Hematopoietic multipotent progenitor cell treated with erythropoietin and hydrocortisone succinate and interleukin-3 and kit ligand, for 8 days (in vitro differentiated cells): Measurements from ENCODE around the gene PPM1F.

Source experiments
- DNase-seq: peaks from one replicate; pipeline ENCODE4 v3.0.0-alpha.2; 2015

Gene PPM1F

DNA sequence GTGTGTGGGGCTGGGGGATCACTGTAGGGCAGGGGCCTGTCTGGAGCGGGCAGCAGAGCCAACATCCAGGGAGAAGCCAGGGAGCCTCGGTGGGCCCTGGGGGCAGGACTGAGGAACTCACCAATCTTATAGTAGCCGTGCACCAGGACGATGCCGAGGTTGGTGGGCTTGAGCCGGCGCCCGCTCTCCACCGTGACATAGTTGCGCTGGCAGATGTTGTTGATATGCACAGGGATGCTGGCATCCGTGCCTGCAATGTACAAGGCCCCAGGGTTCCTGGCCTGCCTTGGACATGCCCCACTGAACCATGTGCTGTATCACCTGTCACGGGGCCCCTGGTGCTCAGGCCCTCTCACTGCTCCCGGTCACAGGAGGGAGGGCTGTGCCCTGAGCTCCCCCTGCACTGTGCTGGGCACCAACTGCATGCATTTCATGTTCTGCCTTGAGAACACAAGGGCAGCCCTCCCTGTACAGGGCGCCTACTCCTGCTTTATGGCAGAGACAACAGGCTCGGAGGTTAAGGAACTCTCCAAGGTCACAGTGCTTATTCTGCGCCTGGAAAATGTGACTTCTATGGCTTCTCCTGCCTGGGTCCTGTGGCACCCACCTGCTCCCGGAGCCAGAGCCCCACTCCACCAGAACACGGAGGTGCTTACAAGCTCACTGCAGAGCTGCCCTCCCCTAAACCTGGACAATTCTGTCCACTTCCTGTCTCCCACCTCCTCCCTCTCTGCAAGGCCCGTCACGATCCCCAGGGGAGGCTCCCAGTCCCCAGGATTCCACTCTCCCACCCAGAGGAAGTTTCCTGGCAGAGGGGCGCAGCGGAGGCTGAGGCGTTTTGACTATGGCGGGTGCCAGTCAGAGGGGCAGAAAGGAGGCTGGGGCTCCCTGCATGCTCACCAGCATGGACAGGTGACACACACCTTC lies 7.8 kb upstream of the PPM1F start:
- no peak for DNase-seq

DNA sequence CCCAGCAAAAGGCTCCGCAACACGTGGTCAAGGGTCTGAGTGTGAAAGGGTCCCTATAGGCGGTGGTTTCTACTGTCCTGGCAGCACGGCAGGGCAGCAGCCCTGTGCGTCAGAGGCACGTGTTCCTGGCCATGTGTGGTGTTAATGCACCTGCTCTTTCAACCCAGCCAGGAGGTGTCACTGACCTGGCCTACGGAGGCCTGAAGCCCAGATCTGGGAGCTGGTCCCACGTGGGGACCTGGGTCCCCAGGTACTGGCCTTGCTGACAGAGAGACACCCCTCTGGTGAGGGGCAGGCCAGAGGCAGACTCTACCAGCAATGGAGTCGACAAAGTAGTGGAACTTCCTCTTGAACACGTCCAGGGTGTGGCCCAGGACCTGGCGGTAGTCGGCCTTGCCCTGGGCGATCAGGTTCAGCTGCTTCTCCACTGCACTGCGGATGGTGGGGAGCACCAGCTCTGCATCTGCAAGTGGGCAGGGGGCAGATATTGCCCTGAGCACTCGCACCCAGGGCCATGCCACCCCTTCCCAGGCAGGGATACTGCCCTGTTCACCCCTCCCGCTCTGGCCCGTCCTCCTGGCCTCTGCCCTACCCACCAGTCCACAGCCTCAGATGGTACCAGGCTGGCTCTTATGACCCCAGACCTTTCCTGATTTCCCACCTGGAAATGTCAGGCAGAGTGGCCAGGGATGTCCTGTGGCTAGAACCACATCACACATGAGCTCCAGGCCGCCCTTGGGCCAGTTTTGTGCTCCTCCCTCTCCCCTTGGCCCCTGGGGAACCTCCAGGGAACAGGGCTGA lies 6.8 kb upstream of the PPM1F start:
- no peak for DNase-seq

DNA sequence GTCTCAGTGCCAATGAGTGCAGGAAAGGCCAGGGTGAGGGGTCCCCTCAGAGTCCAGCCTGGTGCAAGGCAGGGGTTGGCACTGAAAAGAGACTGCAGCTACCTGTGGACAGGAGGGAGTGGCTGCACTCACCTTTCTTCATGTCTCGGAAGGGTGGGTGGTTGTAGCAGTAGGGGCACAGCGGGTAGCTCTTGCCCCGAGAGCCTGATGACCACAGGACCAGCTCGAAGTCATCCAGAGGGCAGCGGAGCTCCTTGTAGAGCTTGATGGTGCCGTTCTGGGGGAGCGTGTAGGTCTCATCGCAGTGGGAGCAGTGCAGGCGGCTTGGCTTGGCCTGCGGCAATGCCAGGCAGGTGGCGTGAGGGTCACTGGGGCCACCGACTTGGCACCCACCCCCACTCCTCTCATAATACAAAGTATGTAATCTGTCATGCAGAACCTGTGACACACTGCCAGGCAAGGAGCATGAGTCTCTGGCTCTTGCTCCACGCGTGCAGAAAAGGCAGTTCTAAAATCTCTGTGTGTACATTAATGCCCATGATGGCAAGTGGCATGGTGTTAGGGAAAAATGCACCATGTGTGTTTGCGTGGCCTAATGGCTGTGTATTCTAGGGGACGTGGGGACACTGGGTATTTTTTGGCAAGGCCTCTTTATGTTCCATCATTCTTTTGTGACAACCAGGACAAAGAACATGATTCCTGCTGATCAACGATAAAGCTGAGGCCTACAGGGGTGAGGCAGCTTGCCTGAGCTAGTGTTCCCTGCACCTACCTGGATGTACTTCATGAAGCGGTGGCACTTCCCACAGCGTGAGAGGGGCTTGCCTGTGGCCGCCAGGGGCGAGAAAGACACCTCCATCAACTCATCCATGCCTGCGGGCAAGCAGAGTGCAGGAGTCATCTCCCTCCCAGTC lies 6.0 kb upstream of the PPM1F start:
- no peak for DNase-seq

DNA sequence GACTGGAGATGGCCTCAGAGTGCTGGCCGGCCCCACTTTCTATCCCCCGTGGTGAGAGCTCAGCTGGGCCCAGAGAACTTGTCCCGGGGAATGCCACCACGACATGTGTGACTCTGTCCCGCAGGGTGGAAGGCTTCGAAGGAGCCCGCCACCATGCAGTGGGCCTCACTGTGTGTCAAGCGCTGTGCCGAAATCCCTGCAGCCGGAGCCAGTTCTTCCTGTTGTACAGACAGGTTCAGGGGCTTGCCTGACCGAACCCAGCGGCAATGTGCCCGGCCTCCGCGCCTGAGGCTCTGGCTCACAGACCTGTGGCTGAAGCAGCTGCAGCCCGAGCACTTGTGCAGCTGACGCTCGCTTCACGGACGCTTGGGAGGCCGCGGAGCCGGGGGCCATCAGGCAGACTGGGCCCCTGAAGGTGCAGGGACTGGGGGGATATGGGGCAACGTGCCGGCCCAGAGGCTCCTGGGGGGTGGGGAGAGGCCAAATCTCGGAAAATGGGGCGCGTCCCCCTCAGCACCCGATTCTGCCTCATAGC lies 650 bp downstream of the PPM1F start:
- no peak for DNase-seq

DNA sequence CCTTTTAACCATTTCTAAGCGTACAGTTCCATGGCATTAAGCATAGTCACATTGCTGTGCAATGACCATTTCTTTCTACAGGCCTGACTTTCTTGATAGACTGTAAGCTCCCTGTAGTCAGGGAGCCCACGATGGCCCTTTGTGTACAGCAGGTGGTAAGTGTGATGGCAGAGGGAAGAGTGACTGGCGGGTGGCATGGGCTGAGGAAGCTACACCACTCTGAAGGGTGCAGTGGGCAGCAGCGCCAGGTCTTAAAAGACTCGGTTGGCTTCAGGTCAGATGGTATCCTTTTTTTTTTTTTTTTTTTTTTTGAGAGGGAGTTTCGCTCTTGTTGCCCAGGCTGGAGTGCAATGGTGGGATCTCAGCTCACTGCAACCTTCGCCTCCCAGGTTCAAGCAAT lies 1.6 kb downstream of the PPM1F start:
- no peak for DNase-seq

DNA sequence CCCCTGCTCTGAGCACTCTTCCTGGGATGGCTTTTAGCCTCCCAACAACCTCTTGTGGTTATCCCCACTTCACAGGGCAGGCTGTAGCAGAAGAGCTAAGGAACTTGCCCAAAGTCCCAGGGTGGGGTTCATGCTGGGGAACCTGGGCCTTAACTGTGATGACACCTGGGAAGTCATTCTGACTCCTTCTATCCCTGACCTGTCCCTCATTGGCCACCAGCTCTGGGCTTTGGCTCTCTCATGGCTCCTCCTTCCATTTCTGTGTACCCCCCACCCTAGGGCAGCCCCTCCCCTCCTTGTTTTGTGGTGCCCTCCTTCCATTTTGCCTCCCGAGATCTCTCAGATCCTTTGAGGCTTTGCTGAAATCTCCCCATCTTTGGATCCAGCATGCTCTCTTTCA lies 2.7 kb downstream of the PPM1F start:
- no peak for DNase-seq

DNA sequence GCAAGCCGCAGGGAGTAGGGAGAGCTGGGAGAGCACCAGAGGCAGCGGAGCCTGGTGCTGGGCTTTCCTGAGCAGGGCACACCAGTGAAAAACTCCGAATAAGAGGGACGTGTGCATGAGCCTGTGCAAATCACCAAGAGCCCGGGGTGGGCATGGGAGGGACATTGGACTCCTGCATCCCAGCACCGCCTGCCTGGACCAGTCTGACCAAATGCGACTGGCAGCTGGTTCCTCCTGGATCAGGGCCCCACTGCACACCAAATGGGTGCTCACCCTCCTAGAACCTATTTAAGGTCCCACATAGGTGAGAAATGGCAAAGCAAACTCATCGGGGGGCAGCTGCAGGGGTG lies 3.1 kb downstream of the PPM1F start:
- DNase-seq, result no peak

DNA sequence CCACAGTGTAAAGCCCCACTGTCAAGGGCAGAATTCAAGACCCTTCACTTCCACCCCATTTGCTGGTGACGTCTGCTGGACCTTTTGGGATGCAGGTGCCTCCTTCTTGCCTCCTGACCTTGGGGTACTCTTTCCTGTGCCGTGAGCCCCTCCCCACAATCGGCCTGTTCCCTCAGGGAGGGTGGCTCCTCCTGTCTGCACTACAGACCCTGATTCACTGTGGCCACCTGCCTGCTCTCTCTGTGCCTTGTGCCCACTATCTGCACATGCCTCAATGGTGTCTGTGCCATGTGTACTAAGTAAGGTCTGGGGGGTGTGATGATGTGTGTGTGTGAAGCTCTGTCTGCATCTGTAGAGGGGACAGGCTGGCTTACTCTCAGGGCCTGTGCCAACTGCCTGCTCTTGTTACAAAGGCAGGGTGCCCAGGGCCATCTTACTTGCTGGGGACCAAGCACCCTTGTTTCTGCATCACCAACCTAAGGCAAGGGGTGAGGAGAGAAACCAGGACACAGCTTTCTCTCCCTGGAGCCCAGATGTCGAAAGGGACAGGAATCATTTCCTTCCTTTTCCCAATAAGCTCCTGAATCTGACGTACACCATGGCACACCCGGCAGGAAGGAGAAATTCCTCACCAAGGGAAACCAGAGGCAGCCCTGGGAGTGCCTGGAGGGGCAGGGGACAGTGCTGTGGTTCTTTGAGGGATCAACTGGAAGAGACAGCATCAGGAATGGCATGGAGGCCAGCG lies 3.7 kb downstream of the PPM1F start:
- DNase-seq, result no peak

DNA sequence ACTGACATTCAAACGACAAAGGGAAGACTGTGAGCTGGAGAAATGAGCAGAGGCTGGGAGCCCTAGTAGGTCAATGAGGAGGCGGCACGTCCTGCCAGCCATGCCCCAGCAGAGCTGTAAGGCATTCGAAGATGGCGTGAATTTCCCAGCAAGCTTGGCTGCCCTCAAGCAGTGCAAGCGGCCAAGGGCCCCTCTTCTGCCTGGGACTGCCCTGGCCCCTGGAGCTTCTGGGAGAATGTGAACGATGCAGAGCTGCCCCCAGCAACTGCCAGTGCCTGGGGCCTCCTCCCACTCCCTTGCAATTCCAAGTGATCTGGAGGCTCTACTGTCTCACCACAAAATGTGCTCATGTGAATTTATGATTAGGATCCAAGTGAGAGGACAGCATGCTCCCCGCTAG lies 4.3 kb downstream of the PPM1F start:
- DNase-seq, result peak; percentile 17

DNA sequence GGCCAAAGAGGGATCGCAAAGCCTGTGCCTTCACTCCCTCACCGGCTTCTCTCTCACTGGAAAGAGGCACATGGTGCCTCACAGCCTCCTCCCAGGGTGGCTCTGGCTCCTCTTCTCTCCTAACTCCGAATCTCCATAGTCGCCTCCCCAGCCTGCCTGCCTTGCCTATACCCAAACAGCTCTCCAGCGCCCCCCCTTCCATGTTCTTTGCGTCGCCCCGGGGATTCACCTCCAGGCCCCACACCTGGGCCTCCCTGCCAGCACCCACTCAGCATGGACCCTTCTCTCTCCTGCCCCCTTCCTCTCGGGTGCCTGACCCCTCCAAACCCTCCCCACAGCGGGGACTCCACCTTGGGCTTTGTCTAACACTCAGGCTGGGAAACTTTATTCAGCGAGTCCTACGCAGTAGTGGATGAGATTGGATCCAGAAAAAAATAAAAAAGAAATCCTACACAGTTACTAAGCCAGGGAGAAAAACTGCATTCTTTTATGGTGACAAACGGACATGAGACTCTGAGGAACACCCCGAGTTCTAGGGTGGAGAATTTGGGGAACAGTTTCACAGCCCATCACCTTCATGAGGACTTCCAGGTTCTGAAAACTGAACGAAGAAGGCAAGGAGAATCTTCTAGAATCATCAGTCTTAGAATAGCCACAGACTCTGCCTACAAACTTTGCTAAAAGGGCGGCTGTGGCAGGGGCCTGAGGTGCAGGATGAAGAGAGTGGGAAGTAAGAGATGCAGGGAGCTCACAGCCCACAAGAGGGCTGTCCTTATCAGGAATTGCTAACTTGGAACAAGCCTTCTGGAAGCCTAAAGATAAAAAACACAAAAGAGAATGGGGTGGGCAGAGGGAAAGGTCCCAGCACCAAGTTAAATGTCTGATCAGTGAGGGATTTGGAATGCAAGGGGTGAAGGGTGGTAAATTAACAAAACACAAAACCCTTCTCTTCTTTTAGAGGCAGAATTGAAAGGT lies 5.3 kb downstream of the PPM1F start:
- DNase-seq, result peak; percentile 87

DNA sequence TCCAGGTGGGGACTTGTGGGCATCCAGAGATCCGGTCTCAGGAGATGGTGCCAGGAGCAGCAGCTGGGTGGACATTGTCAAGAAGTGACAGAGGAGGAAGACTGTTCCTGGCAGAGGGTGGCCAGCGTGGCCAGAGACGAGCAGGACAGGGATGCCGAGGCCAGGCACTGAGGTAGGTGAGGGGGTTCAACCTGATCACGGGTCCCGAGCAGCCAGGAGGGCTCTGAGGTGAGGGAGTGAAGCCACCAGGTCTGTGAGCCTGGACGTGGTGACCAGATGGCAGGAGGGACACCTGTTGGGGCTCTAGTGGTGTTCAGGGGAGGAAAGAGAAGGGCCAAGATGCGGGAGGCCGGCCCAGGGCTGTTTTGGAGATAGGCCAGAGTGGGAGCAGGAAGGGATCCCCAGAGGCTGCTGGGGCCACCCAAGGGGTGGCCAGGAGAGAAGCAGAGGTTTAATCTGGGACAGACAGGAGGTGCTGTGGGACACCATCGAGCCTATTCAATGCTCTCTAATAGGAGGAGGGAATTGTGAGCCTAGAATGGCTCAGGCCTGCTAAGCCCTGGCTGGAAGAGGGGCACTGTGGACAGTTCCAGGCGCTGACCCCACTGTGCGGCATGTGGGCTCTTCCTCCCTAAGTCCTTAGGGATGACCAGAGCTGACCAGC lies 6.3 kb downstream of the PPM1F start:
- peak; percentile 19 for DNase-seq

DNA sequence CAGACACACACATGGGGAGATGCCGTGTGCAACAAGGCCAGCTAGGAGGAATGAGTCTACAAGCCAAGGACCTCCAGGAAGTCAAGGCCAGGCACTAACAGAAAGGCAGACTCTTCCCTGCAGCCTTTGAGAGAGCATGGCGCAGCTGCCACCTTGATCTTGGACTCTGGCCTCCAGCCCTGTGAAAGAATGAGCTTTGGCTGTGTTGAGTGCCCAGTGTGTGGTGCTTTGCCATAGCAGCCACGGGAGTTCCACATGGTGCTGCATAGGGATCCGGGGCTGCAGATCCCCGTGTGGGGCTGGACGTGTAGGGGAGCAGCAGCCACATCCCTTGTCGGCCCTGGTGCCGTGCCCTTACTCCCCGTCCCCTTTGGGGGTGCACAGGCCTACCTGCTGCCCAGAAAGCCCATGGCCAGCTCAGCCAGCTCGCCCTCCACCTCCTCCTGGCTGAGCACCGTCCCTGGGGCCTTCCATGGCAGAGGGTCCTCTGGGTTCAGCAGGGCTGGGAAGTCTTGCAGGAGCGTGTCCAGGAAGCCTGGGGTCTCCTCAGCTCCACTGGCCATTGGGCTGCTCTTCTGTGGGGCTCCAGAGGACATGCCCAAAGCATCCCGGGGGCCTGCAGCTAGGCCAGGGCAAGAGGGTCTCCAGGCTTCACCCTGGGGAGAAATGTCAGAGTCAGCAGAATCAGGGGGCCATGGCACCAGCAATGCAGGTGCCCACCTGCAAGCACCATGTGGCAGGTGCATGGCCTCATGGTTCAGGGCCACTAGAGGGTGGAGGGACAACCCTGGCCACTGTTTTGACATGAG lies 7.0 kb downstream of the PPM1F start:
- no peak for DNase-seq

DNA sequence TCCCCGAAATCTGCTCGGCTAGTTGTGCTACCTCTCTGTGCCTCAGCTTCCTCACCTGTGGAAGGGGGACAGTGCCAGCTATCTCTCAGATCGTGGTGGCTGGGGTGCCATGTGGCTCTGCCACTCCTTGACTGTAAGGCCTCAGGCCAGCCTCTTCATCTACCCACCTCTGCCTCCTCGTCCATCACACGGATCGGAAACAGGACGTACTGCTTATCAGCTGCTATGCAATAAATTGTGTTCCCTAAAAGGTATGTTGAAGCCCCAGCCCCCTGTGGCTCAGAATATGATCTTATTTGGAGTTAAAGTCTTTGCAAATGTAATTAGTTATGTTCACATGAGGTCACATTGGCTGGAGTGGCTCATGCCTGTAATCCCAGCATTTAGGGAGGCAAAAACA lies 7.8 kb downstream of the PPM1F start:
- no peak for DNase-seq

DNA sequence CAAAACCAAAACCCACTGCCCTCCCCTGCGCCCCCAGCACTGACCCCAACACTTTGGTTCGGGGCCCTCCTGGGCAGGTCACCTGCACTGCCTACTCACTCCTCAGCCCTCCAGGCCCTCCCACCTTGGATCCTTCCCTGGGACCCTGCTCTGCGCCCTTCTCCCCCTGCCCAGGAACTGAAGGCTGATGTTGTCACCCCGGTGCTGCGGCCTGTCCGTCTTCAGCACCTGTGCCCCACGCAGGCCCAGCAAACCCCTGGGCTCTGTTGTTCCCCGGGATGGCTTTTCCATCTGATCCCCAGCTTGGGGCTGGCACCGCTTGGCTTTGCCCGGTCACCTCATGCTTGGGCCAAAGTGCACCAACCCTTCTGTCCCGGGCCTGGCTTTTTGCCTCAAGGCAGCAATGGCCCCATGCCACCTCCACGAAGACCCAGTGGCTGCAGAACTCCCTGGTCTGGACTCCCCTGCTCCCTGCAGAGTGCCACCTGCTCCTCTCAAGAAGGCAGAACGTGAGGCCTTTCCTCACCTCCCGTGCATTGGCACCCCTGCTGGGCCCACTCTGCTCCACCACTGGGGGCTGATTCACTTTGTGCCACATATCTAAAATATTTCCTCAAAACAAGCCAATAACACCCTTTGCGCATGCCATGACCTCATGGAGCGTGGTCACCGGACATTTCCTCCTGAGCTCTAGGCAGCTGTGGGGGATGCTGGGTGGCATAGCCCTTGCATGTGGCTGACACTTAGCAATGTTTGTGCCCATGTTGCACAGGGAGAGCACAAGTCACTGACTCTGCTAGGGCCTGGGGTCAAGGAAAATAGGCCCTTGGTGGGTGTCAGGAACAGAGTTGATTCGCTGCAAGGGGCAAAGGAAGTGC lies 8.8 kb downstream of the PPM1F start:
- no peak for DNase-seq

DNA sequence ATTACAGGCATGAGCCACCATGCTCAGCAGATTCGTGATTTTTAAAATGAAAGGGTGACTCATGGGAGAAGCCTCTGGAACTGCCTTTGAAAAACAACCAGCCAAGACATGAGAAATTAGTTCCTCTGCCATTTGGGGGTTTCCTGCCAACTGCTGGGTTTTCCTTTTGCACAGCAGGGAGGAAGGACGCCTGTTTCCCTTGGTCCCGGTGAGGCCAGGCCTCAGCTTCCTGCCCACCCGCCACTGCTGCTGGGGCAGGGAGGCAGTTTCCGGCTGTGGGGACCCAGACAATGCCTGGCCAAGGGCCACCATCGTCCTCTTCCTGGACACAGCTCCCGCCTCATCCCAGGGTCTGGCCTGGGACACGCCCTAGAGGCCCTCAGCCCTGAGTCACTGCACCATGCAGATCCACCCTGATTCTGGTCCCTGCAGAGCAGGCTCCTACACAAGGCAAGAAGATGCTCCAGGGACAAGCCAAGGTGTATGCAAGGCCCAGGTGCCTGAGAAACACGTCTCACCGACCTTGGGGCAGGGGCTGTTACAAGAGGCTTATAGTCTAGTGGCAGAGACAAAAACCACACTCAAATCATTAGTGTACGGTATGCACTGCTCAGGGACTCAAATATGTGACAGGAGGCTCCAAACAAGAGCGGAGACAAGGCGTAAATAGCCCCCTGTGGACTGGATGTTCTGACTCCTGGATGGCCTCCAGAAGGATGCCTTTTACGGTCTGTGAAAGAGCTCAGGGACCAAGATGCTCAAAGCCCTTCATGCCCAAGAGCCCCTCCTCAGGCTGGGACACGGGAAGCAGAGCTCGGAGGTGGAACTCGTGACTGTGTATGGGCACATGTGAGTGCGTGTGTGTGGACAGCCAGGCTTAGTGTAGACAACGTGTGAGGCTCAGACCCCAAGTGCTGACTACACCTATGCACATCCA lies 10.0 kb downstream of the PPM1F start:
- DNase-seq, result peak; percentile 8

DNA sequence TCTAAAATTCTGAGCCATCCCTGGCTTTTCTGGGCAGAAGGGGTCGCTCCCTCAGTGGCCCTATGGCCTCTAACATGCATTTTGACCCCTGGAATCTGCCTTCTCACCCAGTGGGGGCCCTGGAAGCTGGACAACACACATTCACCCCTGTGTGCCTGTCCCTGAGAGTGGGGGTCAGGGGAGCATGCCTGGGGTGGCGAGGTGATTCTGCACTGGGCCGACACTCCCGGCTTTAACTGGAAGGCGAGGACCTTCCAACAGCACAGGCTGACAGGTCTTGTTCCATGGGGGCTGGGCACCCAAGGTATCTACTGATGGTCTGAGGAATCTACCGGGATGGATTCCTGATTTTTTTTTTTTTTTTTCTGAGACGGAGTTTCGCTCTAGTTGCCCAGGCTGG lies 10.7 kb downstream of the PPM1F start:
- no peak for DNase-seq

DNA sequence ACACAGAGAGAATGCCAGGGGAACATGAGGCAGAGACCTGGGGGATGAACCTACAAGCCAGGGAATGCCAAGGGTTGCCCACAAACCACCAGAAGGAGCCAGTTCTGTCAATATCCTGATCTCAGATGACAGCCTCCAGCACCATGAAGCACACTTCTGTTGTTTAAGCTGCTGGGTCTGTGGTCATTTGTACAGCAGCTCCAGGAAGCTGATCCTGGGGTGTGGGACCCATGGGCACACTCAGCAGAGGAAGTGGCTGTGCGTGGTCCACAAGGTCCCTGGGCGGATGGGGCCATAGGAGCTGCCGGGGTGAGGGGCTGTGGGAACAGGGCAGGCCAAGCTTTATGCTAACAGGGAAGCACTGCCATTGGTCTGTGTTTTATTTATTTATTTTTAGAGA lies 12.1 kb downstream of the PPM1F start:
- DNase-seq, result peak; percentile 7
